HG02798 (cell line): Measurements from ENCODE around the gene LBHD2.

Experiments used
- ATAC-seq: cut with Tn5 transposase; IDR thresholded peaks from one replicate; pipeline ENCODE4 v1.9.1; 2021; ENCODE audit warnings: mild to moderate bottlenecking; ENCODE audit not compliant: unreplicated experiment, poor library complexity

The LBHD2 gene

GRCh38 chr14:103128631-103129300, 44.8 kb downstream of the LBHD2 start:
- no peak for ATAC-seq

GRCh38 chr14:103129301-103130016, 45.4 kb downstream of the LBHD2 start:
- ATAC-seq = no peak

DNA sequence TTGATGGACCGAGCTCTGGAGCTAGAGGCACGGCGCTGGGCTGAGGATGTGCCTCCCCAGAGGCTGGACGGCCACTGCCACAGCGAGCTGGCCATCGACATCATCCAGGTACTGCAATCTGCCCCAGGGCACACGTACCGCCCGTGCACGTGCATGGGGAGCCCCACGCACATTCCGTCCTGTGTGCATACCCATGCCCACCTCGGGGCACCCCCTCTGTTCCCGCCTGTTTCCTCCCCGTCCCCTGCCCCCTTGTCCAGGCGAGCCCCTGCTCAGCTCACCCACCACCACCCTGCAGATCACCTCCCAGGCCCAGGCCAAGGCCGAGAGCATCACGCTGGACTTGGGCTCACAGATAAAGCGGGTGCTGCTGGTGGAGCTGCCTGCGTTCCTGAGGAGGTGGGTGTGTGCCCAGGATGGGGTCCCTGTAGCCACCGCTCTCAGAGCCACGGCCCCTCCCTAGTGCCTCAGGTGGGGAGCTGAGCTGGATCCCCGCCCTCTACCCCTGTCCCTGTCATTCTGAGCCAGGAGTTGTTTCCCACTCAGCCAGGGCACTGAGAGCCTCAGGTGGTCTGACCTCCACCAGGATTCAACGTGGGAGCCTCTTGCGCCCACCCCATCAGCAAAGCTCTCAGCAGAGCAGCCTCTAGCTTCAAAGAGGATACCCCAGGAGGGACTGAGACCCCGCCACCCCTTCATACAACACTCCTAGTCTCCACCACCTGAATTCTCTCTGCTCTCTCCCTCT, 46.2 kb downstream of the LBHD2 start:
- ATAC-seq = no peak

- ATAC-seq = no peak
Observed at GRCh38 chr14:103130965-103131364, 47.0 kb downstream of the LBHD2 start.

GRCh38 chr14:103131580-103131979, 47.6 kb downstream of the LBHD2 start:
- ATAC-seq = no peak

DNA sequence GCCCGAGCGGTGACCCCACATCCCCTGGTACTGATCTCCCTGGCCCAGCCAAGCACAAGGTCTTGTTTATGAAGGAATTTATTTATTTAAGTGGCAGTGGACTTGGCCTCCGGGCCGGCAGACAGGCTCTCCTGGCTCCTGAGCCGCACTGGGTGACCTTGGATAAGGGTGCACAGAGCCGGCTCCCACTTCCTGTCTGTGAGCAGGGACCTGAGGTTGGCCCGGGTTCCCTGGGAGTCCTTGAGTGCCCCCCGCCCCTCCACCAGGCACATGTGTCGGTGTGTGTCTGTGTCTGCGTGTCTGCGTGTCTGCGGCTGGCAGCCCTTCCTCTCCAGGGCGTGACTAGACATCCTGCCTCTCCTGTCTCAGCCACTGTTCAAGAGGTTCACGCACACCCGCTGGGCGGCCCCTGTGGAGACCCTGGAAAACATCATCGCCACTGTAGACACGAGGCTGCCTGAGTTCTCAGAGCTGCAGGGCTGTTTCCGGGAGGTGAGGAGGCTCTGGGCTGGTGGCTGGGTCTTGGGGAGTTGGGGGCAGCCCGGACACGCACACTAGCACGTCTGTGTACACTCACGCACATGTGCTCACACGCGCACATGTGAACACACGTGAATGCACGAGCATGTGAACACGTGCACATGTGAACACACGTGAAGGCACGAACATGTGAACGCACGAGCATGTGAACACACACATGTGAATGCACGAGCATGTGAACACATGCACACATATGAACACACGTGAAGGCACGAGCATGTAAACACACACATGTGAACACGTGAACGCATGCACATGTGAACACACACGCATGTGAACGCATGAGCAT, 48.6 kb downstream of the LBHD2 start:
- no peak for ATAC-seq

DNA sequence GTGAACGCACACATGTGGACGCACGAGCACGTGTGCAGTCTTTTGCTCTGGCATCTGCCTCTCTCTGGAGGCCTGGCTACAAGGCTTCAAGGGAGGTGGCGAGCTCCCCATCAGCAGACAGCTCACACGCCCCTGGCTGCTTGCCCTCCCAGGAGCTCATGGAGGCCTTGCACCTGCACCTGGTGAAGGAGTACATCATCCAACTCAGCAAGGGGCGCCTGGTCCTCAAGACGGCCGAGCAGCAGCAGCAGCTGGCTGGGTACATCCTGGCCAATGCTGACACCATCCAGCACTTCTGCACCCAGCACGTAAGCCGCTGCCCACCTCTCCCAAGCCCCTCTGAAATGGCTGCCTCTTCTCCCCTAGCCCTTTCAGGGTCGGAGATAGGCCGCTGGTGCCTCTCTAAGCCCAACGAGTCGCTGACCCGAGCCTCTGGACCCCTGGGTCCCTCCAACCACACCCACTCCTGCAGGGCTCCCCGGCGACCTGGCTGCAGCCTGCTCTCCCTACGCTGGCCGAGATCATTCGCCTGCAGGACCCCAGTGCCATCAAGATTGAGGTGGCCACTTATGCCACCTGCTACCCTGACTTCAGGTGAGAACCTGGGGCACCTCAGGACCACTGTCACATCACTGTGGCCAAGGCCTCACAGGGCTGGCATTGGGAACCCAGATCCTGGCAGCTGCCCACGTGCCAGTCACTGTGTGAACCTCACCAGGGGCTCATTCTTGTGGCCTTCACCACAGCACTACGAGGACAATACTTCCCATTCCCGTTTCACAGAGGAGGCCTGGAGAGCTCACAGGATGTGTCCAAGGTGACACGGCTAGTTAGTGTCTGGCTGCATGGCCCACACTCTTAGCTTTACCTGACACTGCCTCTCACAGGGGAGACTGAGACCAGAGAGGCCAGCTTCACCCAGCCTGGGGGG, 49.5 kb downstream of the LBHD2 start:
- no peak for ATAC-seq

DNA sequence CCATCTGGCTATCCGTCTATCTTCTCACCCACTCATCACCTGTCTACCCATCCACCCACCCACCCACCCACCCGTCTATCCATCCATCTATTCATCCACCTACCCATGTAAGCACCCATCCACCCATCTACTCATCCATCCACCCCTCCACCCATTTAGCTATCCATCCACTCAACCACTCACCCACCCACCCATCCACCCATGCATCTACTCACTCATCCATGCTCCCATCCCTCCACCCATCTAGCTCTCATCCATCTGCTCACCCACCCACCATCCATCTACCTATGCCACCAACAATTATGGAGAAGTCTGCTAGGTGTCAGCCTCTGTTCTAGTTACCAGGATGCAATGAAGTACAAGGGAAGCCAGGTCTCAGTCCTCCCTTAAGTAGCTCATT, 50.4 kb downstream of the LBHD2 start:
- no peak for ATAC-seq

GRCh38 chr14:103134919-103135318, 50.9 kb downstream of the LBHD2 start:
- ATAC-seq = no peak

DNA sequence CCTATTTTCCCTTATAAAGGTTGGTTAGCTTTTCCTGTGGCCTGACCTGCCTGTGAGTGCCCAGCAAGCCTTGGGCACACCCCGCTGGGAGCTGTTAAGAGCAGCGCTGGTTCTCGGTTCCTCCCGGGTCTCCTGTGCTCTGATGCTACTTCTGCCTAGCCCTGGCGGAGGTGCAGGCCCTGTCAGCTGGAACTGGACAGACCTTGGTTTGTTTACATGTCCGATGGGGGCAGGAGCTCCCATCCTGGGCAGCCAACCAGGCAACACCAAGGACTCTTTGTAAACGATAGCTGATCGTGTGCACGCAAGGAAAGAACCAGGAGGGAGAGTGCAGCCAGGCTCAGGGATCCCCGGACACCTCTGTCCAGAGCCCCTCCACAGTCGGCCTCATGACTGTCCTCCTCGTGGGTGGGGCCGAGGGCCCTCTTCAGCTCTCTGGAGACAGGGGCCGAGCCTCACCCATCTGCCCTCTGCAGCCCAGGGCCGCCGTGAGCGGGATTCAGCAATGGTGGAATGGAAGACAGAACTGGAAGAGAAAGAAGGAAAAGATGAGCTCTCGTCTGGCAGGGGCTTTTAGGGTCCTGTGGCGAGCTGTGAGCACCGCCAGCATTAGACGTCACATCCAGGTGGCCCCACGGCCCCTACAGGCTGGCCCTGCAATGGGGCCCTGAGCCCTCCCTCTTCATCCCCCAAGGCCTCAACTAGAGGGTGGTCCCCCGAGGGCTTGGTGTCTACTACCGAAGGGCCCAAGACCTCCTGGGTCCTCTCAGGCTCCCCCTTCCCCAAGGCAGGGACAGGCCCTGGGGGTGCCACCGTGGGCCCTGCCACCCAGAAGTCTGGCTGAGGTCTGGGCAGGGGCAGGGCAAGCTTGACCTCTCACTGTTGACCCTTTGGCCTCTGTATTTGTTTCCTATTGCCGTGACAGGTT, 51.6 kb downstream of the LBHD2 start:
- ATAC-seq = no peak

DNA sequence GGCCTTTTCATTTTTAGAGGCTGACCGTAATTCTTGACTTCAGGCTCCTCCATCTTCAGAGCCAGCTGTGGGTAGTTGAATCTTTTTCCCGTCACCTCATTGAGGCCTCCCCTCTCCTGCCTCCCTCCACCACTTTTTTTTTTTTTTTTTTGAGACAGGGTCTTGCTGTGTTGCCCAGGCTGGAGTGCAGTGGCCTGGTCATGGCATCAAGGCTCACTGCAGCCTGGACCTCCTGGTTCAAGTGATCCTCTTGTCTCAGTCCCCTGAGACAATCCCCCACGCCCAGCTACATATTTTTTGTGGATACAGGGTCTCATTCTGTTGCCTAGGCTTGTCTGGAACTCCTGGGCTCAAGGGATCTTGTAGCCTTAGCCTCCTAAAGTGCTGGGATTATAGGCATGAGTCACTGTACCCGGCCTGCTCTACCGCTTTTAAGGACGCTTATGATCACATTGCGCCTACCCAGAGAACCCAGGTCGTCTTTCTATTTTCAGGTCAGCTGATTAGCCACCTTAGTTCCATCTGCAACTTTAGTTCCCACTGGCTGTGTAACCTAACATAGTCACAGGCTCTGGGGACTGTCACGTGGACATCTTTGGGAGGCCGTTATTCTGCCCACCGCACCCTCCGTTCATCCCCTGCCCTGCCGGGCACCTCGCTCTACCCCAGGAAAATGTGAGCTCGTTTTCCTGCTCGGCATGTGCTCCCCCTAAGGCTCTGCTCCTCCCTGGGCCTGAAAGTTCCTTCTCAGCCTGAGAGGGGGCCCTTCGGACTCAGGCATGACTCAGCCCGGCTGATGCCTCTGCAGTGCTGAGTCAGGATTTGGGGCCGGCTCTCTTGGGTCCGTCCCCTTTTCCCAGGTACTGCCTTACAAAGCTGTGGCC, 52.6 kb downstream of the LBHD2 start:
- no peak for ATAC-seq

DNA sequence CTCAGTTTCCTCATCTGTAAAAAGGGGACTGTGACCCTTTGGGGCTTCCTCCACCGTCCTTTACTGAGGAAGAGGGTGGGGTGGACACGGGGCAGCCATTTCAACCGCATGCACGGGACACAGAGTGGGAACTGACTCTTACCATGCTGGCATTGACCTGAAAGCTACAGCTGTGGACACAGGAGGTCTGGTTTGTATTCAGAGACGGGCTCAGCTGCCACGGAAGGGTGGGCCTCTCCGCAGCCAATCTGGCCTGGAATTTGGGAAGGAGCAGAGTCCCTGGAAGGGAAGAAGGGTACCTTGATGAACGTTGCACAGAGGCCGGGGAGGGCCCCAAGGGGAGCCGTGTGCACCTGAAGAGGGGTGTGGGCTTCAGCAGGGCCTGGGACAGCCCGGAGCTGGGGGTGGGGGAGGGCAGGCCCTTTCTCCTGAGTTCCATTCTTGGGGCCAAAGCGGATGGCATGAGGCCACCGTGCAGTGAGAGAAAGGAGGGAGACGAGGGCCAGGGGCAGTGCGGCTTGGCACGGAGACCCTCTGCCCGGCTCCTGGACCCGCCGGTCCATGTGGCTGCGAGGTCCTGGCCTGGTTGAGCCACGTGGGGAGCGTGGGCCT, 53.8 kb downstream of the LBHD2 start:
- ATAC-seq = no peak

- no peak for ATAC-seq
Observed at GRCh38 chr14:103138301-103139131, 54.5 kb downstream of the LBHD2 start.

DNA sequence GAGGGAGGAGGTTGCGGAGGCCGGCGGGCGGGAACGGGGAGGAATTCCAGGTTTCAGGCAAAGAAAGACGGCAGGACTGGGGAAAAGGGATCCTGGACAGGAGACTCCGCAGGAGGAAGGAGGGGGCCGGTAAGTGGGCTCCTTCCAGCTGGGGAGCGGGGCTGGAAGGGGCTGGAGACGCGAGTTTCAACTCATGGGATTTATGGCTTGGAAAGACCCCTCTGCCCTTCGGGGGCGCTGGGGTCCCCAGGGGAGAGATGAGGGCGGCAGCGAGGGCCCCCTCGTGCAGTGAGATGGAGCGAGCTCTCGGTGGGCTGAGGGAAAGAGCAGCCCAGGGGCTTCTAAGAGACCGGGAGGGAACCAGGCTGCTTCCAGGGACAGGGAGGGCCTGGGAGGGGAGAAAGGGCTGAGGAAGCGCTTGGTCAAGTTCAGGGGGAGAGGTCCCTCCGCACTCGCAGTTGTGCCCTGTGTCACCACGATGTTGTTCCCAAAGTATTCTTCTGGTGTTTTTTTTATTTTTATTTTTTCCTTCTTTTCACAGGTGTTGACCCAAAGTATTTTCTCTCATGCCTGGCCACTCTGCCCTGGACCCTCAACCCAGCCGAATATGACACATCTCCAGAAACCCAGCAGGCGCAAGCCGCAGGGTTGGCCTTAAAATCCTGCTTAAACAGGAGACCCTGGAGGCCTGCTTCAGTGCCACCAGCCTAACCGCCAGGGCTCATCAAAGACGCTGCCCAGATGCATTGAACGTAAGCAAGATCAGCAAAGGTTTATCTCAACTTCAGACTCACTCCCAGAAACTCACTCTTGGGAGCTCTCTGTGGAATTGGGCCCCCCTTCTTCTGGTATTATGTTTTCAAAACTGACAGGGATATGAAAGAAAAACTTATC, 55.4 kb downstream of the LBHD2 start:
- ATAC-seq = no peak
